DOHH2 (cell line): ENCODE measurements around the gene CBFB.
A peak's percentile ranks its signal among the peaks of the same experiment; 100 is the strongest.

ENCODE experiments used
- H3F3A ChIP-seq: fragments of 200-600 bp; sonication (generic), shearing (Covaris generic); 2 replicates; pipeline ENCODE4 v1.6.0; 2016; ENCODE audit warnings: antibody characterized with exemption, mild to moderate bottlenecking; ENCODE audit not compliant: control insufficient read depth, insufficient read depth
- H3K27ac ChIP-seq: fragments of 200-600 bp; sonication (generic); 2 replicates; pipeline ENCODE4 v1.5.1; 2014; ENCODE audit warnings: low read depth, mild to moderate bottlenecking, low read length, moderate library complexity
- H3K27me3 ChIP-seq: fragments of 200-600 bp; sonication (generic); 2 replicates; pipeline ENCODE4 v1.6.1; 2014; ENCODE audit warnings: mild to moderate bottlenecking, low read length, mixed read lengths; ENCODE audit not compliant: control insufficient read depth
- H3K36me3 ChIP-seq: fragments of 200-600 bp; sonication (generic); 2 replicates; pipeline ENCODE4 v1.6.1; 2014; ENCODE audit warnings: mild to moderate bottlenecking, low read length, moderate library complexity, mixed read lengths; ENCODE audit not compliant: control insufficient read depth
- H3K4me1 ChIP-seq: fragments of 200-600 bp; sonication (generic); 2 replicates; pipeline ENCODE4 v1.6.1; 2014; ENCODE audit warnings: mild to moderate bottlenecking, low read length, mixed read lengths; ENCODE audit not compliant: control insufficient read depth
- H3K4me2 ChIP-seq: fragments of 200-600 bp; sonication (generic); 2 replicates; pipeline ENCODE4 v1.6.0; 2014; ENCODE audit warnings: mild to moderate bottlenecking, low read length, moderate library complexity
- H3K4me3 ChIP-seq: fragments of 200-600 bp; sonication (generic); 2 replicates; pipeline ENCODE4 v1.5.1; 2014; ENCODE audit warnings: mild to moderate bottlenecking, low read length, mixed read lengths
- H3K79me2 ChIP-seq: fragments of 200-600 bp; sonication (generic); 2 replicates; pipeline ENCODE4 v1.6.1; 2014; ENCODE audit warnings: mild to moderate bottlenecking, low read length, mixed read lengths; ENCODE audit not compliant: control insufficient read depth
- H3K9me2 ChIP-seq: fragments of 200-600 bp; sonication (generic); replicated peaks from 2 replicates; pipeline ENCODE4 v1.6.1; 2014; ENCODE audit warnings: mild to moderate bottlenecking, low read length, mixed read lengths; ENCODE audit not compliant: control insufficient read depth
- H3K9me3 ChIP-seq: fragments of 200-600 bp; sonication (generic); 2 replicates; pipeline ENCODE4 v1.6.1; 2014; ENCODE audit warnings: antibody characterized with exemption, low read length, mixed read lengths; ENCODE audit not compliant: control insufficient read depth, insufficient read depth
- H4K20me1 ChIP-seq: fragments of 200-600 bp; sonication (generic); 2 replicates; pipeline ENCODE4 v1.6.0; 2014; ENCODE audit warnings: low read depth, mild to moderate bottlenecking, antibody characterized with exemption, low read length, moderate library complexity; ENCODE audit not compliant: control insufficient read depth, insufficient read depth
- CTCF ChIP-seq: fragments of 200-600 bp; sonication (generic); IDR thresholded peaks from one replicate; pipeline ENCODE4 v1.5.1; 2014; ENCODE audit warnings: antibody characterized with exemption, mild to moderate bottlenecking, low read depth, low read length; ENCODE audit not compliant: poor library complexity, severe bottlenecking
- EZH2phosphoT487 ChIP-seq: fragments of 200-600 bp; sonication (generic); IDR thresholded peaks from 2 replicates; pipeline ENCODE4 v1.6.1; 2017; ENCODE audit warnings: borderline replicate concordance, mild to moderate bottlenecking, antibody characterized with exemption, low read length, moderate library complexity, mixed read lengths

Gene CBFB

GRCh38 chr16:67028696-67029253 lies at the start of gene CBFB:
Gene CBFB (plus strand): TSS chr16:67029149. CDS start chr16:67029408, 259 bp downstream.
- peaks cover 52% of the 10 kb centered on the region for H3K79me2 ChIP-seq
- peaks cover 40% of the 10 kb centered on the region for H3K36me3 ChIP-seq
- peak within 1 kb of the TSS; percentile 99 for H3K4me2 ChIP-seq
- no peaks in the 10 kb centered on the region for H4K20me1 ChIP-seq
- H3K9me3 ChIP-seq, result no peaks in the 10 kb centered on the region
- H3K9me2 ChIP-seq, result no peaks in the 10 kb centered on the region
- H3K27me3 ChIP-seq, result no peaks in the 10 kb centered on the region
- peak; percentile 39 for TF ChIP-seq CTCF
- no peak for TF ChIP-seq EZH2phosphoT487
- H3K27ac ChIP-seq, result peak within 1 kb of the TSS; percentile 71
- peaks cover 3% of the 10 kb centered on the region; the same call in 1 of the 2 replicates for H3F3A ChIP-seq
- peak within 1 kb of the TSS; percentile 96 for H3K4me3 ChIP-seq
- peaks cover 37% of the 10 kb centered on the region for H3K4me1 ChIP-seq

- no peaks in the 10 kb centered on the region for H3K9me2 ChIP-seq
- H3K9me3 ChIP-seq, result no peaks in the 10 kb centered on the region
- H3K27me3 ChIP-seq, result no peaks in the 10 kb centered on the region
- no peaks in the 10 kb centered on the region for H4K20me1 ChIP-seq
- H3K4me3 ChIP-seq, result no peak overlapping the region
- no peak for TF ChIP-seq EZH2phosphoT487
- TF ChIP-seq CTCF, result no peak
- H3F3A ChIP-seq, result 0 out of 2 replicates have a peak, but pooled peaks cover 2% of the 10 kb centered on the region
- no peaks in the 10 kb centered on the region for H3K79me2 ChIP-seq
- H3K4me1 ChIP-seq, result no peaks in the 10 kb centered on the region
- H3K36me3 ChIP-seq, result no peaks in the 10 kb centered on the region
- no peak overlapping the region for H3K27ac ChIP-seq
- H3K4me2 ChIP-seq, result no peak overlapping the region
Measured at GRCh38 chr16:66983033-66983432, 45.9 kb upstream of the CBFB start.

- TF ChIP-seq CTCF (no peak), EZH2phosphoT487 (no peak)
- Histone ChIP-seq H3K27me3 (no peaks in the 10 kb centered on the region; the same call in 1 of the 2 replicates), H3K9me3 (no peaks in the 10 kb centered on the region), H3K36me3 (no peaks in the 10 kb centered on the region), H4K20me1 (no peaks in the 10 kb centered on the region), H3K9me2 (no peaks in the 10 kb centered on the region), H3K4me2 (no peak overlapping the region), H3K27ac (no peak overlapping the region), H3F3A (0 out of 2 replicates have a peak, but pooled peaks cover 2% of the 10 kb centered on the region), H3K4me3 (no peak overlapping the region), H3K4me1 (no peaks in the 10 kb centered on the region), H3K79me2 (no peaks in the 10 kb centered on the region)
Measured at GRCh38 chr16:66984892-66985311, 44.0 kb upstream of the CBFB start.
